ENCODE results near the gene LPO. TPM values are rescaled to one million over a fixed set of nuclear protein-coding genes. Genes with fewer than 3 reads are reported as not detected.

The LPO gene
- total RNA-seq, 1 donor from 2014 or later: 0.27 TPM

- Mint-ChIP-seq H3K27ac (no peak overlapping the region), H3K4me3 (no peak overlapping the region), H3K36me3 (no peaks in the 10 kb centered on the region), H3K9me3 (no peaks in the 10 kb centered on the region), H3K4me1 (peaks cover 5% of the 10 kb centered on the region), H3K27me3 (ENCODE audit: low read depth) (peaks cover 20% of the 10 kb centered on the region)
- TF ChIP-seq, protein P1, sequence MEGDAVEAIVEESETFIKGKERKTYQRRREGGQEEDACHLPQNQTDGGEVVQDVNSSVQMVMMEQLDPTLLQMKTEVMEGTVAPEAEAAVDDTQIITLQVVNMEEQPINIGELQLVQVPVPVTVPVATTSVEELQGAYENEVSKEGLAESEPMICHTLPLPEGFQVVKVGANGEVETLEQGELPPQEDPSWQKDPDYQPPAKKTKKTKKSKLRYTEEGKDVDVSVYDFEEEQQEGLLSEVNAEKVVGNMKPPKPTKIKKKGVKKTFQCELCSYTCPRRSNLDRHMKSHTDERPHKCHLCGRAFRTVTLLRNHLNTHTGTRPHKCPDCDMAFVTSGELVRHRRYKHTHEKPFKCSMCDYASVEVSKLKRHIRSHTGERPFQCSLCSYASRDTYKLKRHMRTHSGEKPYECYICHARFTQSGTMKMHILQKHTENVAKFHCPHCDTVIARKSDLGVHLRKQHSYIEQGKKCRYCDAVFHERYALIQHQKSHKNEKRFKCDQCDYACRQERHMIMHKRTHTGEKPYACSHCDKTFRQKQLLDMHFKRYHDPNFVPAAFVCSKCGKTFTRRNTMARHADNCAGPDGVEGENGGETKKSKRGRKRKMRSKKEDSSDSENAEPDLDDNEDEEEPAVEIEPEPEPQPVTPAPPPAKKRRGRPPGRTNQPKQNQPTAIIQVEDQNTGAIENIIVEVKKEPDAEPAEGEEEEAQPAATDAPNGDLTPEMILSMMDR (IDR thresholded peaks at IDR 0.05; ENCODE audit: unreplicated experiment): no peak
- no peak for DNase-seq (ENCODE audit: low spot score in 2 of 2, unreplicated experiment in 2 of 2)
Measured at GRCh38 chr17:58285422-58285810, 47.0 kb downstream of the LPO start.

- Mint-ChIP-seq H3K27me3 (ENCODE audit: low read depth) (peaks cover 33% of the 10 kb centered on the region), H3K4me3 (no peak overlapping the region), H3K27ac (no peak overlapping the region), H3K4me1 (peaks cover 5% of the 10 kb centered on the region), H3K9me3 (no peaks in the 10 kb centered on the region), H3K36me3 (no peaks in the 10 kb centered on the region)
- TF ChIP-seq, protein P1 (IDR thresholded peaks at IDR 0.05; ENCODE audit: unreplicated experiment): no peak
- DNase-seq (ENCODE audit: low spot score in 2 of 2, unreplicated experiment in 2 of 2): peak in 1 of 2 experiments; percentile 37
Measured at GRCh38 chr17:58289869-58290268, 51.5 kb downstream of the LPO start.

DNA sequence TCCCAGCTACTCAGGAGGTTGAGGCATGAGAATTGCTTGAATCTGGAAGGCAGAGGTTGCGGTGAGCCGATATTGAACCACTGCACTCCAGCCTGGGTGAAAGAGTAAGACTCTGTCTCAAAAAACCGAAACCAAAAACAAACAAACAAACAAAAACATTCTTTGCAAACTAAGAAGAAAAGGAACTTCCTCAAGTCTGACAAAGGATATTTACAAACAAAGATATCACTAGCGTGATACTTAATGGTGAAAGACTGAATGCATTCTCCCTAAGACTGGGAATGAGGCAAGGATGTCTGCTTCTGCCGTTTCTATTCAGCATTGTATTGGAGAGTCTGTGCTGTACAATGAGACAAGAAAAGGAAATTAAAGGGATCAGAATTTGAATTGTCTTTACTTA is 52.9 kb downstream of the LPO start:
- peaks cover 5% of the 10 kb centered on the region for H3K4me1 Mint-ChIP-seq
- no peak for DNase-seq (ENCODE audit: low spot score in 2 of 2, unreplicated experiment in 2 of 2)

GRCh38 chr17:58294034-58294433 is 55.6 kb downstream of the LPO start:
- Mint-ChIP-seq H3K9me3 (peaks cover 12% of the 10 kb centered on the region), H3K27me3 (ENCODE audit: low read depth) (peaks cover 43% of the 10 kb centered on the region), H3K27ac (no peak overlapping the region), H3K36me3 (no peaks in the 10 kb centered on the region), H3K4me3 (no peak overlapping the region), H3K4me1 (peaks cover 5% of the 10 kb centered on the region)
- TF ChIP-seq, protein P1 (IDR thresholded peaks at IDR 0.05; ENCODE audit: unreplicated experiment): no peak
- no peak for DNase-seq (ENCODE audit: low spot score in 2 of 2, unreplicated experiment in 2 of 2)

More for the DNA sequence above, 52.9 kb downstream of the LPO start:
- Mint-ChIP-seq H3K4me3 (no peak overlapping the region), H3K36me3 (no peaks in the 10 kb centered on the region), H3K9me3 (no peaks in the 10 kb centered on the region), H3K27ac (no peak overlapping the region), H3K27me3 (ENCODE audit: low read depth) (peaks cover 33% of the 10 kb centered on the region)
- TF ChIP-seq, protein P1 (IDR thresholded peaks at IDR 0.05; ENCODE audit: unreplicated experiment): no peak

GRCh38 chr17:58300336-58300735 is 62.0 kb downstream of the LPO start:
- Mint-ChIP-seq H3K4me3 (no peak overlapping the region), H3K4me1 (no peaks in the 10 kb centered on the region), H3K27ac (no peak overlapping the region), H3K36me3 (no peaks in the 10 kb centered on the region), H3K27me3 (ENCODE audit: low read depth) (peaks cover 18% of the 10 kb centered on the region), H3K9me3 (peaks cover 16% of the 10 kb centered on the region)
- DNase-seq (ENCODE audit: low spot score in 2 of 2, unreplicated experiment in 2 of 2): peak in 1 of 2 experiments; percentile 17
- TF ChIP-seq, protein P1 (IDR thresholded peaks at IDR 0.05; ENCODE audit: unreplicated experiment): no peak
